ENCODE data around the gene IRF2BPL.

Gene IRF2BPL

DNA sequence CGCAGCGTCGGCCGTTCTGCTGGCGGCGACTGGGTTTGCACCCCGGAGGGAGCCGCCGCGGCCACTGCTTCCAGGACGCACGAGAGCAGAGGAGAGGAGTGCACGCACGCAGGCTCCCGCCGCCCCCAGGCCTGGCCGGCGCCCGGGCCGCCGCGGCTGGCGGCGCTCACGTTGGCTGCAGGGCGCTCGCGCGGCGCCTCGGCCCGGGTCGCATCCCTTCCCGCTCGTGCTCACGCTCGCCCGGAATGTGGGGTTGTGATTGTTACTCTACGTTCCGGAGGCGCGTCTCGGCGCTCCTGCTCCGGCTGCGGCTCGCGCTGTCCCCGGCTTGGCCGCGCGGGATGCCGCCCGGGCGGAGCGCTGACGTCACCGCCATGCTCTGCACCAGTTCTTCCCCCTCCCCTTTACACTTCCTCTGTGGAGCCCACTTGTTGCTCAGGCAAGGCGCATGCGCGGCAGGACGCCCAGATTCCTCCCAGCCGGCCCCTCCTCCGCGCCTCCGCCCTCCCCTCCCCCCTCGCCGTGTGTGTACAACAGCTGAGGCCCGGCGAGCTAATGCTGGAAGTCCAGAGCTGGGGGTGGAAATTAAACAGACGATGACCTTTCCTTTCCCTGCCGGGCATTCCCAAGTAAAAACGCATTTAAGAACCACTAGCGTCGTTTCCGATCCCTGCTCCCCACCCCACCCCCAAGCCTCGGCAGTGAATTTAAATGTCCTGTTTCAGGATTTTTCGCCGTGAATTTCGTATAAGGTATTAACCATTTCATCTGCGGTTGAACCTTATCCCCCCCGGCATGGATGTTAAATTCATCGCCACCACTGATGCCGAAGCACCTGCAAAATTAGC, at the start of gene IRF2BPL:
Gene IRF2BPL, minus strand, starts transcription at position 325 of the 848 bp plus-strand sequence. CDS start 916 bp downstream, outside the sequence.
- peak; percentile 96 for DNase-seq

GRCh38 chr14:77077040-77077439, 48.5 kb upstream of the IRF2BPL start:
- no peak for DNase-seq

- no peak for DNase-seq
Observed at GRCh38 chr14:77076113-77076631, 47.7 kb upstream of the IRF2BPL start.

GRCh38 chr14:77074969-77075368, 46.5 kb upstream of the IRF2BPL start:
- no peak for DNase-seq

- DNase-seq = no peak
Observed at GRCh38 chr14:77071938-77072388, 43.5 kb upstream of the IRF2BPL start.

DNA sequence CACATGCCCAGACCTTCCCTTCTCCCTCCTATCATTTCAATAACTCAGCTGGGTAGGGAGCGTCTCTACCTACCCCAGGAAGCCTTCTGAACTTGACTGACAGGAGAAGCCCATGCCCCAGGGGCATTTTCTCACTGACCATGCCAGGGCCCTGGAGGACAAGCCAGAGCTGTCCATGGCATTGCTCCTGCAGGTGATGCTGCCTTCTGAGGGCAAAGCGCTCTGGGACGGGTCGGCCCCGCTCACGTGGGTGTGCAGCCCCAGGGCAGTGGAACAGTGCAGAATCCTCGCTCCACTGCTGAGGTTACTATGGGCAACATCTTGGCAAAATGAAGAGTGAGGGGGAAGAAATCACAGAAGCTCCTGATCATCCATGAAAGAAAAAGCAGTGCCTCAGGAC, 41.0 kb upstream of the IRF2BPL start:
- no peak for DNase-seq

DNA sequence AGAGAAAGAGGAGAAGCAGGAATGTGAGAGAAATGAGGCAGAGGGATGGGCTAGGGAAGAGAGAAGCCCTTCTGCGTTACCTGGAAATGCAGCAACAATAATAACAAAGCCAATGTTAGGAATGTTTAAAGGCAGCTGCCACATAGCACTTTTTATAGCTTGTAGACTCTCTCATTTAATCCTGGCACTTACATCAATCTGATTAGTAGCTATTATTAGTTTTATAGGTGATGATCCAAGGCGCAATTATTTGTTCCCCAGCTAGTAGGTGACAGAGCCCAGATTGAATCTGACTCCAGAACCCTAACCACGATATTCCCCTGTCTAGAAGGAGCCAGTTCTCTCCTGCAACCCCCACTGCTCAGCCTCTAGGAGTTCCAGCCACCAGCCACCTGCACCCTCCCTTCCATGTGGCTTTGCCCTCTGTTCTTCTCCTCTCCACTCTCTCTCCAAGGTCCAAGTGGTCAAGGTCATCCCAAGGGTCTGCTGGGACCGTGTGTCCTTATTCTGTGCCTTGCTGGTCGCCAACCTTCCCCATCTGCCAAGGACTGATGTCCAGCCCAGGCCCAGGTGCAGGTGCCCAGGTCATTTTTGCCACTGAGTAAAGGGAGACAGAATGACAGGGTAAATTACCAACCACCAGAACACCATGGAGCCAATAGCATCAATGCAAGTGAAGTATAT, 40.2 kb upstream of the IRF2BPL start:
- no peak for DNase-seq

GRCh38 chr14:77067632-77068516, 39.4 kb upstream of the IRF2BPL start:
- DNase-seq = peak; percentile 66

DNA sequence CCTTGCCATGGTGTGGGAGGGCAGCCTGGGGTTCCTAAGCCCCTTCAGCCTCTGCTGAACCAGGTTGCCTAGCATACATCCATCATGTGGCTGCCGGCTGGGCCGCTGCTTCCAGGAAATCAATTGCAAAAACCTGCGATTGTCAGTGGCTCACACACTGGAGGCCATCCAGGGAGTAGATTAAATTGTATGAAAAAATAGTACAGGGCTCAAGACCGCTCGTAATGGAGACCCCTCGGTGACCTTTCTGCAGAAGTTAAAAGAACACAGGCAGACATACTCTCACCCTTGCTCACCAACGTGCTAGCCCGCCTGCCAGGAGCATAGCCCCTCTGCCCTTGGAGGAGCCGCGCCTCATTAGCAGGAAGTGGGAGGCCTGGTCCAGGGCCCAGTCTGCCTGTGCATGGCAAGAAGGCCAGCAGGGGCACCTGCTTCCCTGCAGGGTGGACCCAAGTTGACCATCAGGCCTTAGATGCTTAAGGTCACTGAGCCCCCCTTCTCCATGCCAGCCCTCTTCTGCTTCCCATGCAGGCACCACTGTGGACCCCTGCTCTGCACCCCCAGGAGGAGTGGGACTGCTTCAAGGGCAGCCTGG, 38.2 kb upstream of the IRF2BPL start:
- DNase-seq = no peak

GRCh38 chr14:77065851-77066577, 37.5 kb upstream of the IRF2BPL start:
- DNase-seq = no peak

- no peak for DNase-seq
Observed at GRCh38 chr14:77064521-77065178, 36.1 kb upstream of the IRF2BPL start.

- DNase-seq = no peak
Observed at GRCh38 chr14:77063571-77064171, 35.2 kb upstream of the IRF2BPL start.

- no peak for DNase-seq
Observed at GRCh38 chr14:77062261-77062660, 33.8 kb upstream of the IRF2BPL start.

DNA sequence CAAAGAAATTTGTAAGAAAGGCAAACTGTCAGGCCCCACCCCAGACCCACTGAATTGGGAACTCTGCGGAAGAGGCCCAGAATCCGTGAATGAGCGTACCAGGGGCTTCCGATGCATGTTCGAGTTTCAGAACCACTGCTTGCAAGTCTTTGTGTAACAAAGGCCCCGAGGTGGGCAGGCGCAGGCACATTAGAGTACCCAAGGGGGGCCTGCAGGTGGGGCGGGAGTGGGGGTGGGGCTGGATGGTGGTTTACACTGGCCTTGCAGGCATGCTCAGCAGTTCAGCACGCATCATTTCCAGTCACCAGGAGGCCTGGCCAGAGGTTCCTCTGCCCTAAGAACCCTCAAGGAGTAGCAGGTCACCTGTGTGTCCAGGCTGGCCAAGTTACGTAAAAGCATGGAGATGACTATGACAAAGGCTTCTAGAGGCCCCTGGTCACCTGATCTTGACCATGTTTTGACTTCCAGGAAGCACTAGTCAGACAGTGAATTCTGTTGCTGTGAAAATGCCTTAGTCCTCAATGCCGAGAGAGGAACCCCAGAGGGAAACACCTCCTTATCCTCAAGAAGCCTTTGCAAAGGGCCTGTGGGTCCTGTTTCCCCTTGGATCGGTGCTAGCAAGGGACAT, 33.2 kb upstream of the IRF2BPL start:
- no peak for DNase-seq

- no peak for DNase-seq
Observed at GRCh38 chr14:77059276-77059915, 30.9 kb upstream of the IRF2BPL start.

DNA sequence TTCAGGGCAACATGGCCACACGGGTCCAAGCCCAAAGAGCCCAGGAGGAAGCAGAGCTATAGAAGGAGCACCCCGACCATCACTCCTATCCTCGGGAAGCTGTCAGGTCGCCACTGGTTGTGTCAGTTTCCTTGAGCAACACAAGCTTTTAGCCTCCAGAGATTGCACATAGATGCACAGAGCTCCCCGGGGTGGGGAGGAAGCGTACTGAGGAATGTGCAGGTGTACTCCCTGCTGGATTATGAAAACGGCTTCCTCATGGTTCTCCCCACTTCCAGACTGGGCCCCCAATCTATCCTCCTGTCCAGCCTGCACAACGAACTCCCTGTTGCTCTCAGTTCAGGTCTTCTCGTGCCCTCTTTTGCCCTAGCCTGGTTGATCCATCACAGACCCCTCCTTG, 30.3 kb upstream of the IRF2BPL start:
- DNase-seq = no peak

DNA sequence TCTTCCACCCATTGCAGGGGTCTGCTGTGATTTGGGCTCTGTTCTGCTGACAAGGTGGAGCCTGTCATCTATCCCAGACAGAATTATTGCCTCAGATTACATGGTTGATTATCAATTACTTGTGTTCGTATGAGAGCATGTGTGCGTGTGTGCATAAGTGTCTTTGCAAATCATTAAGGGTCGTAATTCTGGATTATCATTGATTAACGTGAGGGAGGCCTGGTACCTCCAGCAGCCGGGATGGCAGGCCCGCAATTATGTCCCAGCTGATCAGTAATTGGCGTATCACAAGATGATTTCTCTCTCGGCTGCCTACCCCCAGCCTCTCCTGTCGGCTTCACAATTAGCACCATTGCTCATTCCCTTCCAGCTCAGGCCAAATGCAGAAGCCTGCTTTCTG, 29.6 kb upstream of the IRF2BPL start:
- DNase-seq = no peak

DNA sequence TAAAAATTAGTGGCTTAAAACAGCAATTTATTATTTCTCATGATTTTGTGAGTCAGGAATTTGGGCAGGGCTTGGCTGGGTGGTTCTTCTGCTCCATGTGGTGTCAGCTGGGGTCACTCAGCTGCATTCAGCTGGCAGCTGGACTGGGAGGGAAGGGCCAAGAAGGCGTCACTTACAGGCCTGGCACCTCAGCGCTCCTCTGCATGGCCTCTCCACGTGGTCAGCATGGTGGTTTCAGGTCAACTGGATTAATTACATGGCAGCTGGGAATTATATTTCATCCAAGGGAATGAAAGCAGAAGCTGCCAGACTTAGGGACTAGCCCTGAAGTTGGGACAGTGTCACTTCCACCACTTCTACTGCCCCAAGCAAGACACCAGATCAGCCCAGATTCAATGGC, 27.5 kb upstream of the IRF2BPL start:
- no peak for DNase-seq

DNA sequence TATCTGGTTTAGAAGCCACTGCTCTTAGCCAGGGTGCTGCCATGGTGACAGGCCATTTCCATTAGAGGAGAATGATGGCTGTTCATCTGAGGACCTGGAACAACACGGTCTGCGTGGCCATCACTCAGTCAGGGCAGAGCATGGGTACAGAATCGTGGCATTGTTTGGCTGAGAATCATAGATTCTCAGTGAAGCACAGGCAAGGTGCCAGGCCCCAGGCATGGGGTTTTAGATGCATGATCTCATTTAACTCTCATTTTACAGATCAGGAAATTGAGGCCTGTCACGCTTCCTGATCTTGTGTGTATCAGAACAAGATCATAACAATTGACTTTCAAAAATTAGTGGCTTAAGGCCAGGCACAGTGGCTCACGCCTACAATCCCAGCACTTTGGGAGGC, 26.8 kb upstream of the IRF2BPL start:
- no peak for DNase-seq
